DMS153 treated with DMSO at 0.1 percent for 48 hours (cell line): ENCODE measurements around the gene PRELID3B.
A peak's percentile ranks its signal among the peaks of the same experiment; 100 is the strongest.

Source experiments
- DNase-seq: peaks from one replicate; lab custom pipeline; 2025; ENCODE audit not compliant: unreplicated experiment; lab: John Stamatoyannopoulos, UW

The PRELID3B gene

DNA sequence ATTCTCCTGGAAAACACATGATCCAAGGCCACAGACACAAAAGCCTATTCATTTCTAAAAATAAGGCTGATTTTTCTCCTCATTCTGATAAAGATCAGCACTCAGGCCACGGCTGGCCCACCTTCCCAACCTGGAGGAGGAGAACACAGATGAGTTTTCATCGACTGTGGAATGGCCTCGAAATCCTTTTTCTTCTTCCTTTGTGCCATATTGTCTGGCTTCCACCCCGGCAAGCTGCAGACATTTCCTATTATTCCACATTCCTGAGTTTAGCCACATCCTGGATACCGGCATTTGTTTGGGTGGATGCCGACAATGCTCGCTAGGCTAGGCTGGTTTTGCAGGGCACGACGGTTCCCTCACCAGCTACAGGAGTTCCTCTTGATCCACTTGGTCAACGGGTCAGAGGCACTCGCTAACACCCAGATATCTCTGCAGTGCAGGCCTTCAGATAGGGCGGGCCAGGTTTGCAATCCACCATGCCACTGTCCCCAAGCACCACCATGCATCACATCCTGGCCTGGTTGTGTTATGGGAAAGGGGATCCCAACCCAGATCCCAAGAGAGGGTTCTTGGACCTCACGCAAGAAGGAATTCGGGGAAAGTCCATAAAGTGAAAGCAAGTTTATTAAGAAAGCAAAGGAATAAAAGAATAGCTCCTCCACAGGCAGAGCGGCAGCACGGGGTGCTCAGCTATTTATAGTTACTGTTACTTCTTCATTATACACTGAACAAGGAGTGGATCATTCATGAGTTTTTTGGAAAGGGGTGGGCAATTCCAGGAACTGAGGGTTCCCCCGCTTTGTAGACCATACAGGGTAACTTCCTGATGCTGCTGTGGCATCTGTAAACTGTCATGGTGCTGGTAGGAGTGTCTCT, 31.4 kb downstream of the PRELID3B start:
- DNase-seq, result no peak

DNA sequence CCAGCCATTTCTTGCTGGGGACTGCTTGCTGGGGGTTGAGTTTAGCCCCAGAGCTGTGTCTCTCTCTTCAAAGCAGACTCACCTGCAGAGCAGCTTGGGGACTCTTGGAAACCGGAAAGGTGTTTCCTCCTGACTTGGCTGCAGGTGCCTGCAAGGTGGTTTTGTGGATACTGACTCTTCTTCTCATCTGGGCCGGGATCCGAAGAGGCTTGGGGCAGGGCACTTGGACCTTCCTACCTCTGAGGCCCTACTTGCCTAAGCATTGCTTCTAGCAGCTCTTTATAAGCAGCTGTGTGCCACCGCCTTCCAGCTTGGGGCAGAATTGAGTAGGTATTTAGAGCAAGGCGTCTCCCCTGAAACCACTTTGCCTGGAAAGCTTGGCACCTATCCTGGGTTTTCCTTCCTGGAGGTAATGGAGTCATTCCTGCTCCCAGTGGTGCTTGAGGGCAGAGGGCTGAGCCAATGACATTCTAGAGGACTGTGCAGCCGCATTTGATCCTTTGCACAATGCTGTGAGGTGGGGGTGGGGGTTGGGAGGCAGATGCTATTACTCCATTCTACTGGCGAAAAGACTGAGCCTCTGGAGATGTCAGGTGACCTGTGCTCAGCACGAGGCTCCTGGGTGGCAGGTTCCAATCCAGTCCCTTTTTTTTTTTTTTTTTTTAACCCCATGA, 32.1 kb downstream of the PRELID3B start:
- peak; percentile 34 for DNase-seq

GRCh38 chr20:59008715-59009336, 33.8 kb downstream of the PRELID3B start:
- DNase-seq, result no peak

GRCh38 chr20:59007665-59008511, 34.7 kb downstream of the PRELID3B start:
- no peak for DNase-seq

- no peak for DNase-seq
Observed at GRCh38 chr20:59006864-59007664, 35.5 kb downstream of the PRELID3B start, which contains the start of gene CTSZ. Gene CTSZ (minus strand): TSS chr20:59007254. CDS start chr20:59007128, 126 bp downstream.

DNA sequence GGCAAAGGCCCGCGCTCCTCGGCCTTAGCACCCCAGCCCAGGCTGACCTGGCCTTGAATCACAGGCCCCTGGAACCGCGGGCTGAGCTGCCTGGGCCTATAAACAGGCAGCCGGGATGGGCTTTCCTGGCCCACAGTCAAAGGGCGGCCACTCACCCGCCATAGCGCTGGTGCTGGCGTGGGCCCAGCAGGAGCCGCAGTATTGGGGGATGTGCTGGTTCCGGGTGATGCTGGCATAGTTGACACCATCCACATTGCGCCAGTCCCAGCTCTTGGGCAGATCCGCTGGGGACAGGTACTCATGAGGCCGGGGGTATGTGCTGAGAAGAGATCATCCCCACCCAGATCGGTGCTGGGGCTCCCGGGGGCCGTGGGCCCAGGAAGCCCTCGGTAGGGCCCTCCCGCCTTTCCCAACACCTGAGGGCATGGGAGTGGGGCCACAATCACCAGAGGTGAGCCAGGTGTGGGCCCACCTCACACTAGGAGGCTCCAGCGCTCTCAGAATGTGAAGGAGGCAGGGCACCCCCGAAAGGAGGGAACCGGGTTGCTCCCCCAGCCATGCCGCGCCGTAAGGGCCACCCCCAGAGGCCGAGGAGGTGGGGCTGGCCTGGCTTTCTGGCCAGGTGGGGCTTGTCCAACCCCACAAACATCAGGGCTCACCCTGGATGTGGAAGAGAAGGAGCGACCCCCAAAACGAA, 36.3 kb downstream of the PRELID3B start:
- DNase-seq, result no peak

- DNase-seq, result no peak
Observed at GRCh38 chr20:59005523-59006166, 36.9 kb downstream of the PRELID3B start.

DNA sequence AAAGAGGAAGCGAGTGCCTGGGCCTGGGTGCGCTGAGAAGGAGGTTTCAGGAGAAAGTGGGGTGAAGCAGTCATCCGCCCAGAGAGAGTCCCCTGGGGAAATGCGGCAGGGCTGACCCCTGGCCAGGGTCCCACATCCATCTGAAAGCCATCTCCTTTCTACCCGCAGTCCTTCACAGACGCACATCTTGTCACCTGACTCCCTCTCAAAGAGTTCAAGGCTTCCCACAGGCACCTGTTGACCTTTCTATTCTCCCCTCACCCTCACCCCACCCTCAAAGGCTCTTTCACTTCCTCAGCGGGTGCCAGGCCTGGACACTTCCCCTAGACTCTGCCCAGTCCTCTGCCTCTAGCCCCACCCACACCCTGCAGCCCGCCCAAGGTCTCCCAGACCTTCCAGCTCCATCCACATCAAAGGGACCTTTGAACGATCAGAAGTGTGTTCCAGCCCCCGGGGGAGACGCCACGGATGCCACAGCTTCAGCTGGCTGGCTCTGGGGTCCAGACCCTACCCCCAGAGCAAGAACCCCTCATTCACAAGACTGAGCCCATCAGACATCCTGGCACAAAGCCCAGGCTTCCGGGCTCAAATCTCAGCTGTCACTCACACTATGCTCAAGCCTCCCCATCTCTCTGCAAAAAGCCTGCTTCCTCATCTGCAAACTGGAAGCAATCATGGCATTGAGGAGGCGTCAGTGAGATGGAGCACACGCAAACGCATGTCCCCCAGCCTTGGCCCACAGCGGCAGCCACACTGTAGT, 37.6 kb downstream of the PRELID3B start:
- no peak for DNase-seq

DNA sequence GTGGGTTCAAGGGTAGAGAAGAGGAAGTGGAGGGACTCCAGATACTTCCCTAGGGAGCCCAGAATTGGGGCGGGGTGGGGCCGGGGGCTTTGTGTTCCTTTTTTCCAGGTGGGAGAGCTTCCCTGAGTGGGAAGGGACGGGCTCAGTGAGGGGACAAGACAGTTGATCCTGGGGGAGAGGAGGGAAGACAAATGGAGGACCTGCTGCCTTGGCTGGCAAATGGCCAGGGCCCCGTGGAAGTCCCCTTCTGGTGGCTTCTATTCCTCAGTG, 38.2 kb downstream of the PRELID3B start:
- no peak for DNase-seq

GRCh38 chr20:59003836-59004492, 38.6 kb downstream of the PRELID3B start:
- no peak for DNase-seq

- DNase-seq, result no peak
Observed at GRCh38 chr20:59002874-59003399, 39.6 kb downstream of the PRELID3B start.

- DNase-seq, result no peak
Observed at GRCh38 chr20:59002388-59002787, 40.2 kb downstream of the PRELID3B start.

DNA sequence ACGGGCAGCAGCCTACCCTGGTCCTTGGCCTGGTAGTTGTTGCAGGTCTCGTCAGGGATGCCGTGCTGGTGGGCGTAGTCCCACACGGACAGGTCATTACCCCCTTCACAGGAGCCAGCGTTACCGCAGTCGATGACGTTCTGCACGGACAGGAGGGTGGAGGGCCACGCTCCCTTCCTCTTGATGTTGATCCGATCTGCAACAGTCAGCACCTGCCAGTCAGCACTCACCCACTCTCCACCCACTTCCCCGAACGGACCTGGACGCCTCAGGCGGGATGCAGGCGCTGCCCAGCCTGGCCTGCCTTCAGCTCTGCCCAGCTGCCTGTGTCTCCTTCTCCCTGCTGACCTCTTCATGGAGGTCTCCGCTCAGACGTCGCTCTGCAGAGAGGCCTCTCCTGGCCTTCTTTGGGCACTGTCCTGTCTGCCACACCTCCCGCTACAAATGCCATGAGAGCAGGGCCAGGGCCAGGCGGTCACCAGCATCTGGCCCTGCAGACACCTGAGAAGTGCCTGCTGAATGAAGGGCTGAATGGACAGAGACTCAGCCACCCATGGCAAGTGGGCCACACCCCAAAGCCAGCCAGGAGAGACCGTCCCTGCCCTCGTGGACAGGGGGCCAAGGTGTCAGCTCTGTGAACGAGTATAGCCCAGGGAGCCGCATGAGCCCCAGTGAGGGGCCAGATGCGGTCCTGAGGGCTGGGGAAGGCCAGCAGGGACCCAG, 41.0 kb downstream of the PRELID3B start:
- no peak for DNase-seq

DNA sequence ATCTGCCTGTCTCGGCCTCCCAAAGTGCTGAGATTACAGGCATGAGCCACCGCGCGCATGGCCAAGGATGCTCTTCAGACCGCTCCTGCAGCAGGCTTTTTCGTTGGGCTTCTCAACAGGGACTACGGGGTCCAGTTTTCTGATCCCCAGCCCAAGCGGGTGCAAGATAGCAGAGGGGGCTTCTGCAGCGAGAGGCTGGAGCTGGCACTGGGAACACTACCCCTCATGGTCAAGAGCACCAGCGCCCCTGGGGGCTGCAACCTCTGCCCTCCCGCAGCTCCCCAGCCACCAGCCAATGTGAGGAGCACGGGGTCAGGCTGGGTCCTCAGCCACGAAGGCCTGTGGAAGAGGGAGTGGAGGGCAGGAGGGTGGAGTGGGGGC, 41.5 kb downstream of the PRELID3B start:
- no peak for DNase-seq

DNA sequence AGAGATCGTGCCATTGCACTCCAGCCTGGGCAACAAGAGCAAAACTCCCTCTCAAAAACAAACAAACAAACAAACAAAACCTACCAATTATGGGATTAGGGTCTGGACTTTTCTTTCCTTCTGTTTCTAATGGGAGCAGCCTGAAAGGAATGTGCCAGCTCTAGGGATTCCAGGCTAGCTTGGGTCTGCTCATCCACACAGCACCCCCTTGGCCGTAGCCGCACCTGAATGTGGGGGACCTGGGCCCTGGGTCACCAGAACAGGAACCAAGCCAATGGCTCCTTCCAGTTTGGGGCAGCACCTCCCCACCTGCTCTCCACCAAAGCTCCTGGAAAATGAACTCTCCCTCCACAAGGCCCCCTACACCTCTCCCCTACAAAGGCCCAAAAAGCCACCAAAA, 42.3 kb downstream of the PRELID3B start:
- no peak for DNase-seq

GRCh38 chr20:58998656-58999055, 43.9 kb downstream of the PRELID3B start:
- no peak for DNase-seq

- no peak for DNase-seq
Observed at GRCh38 chr20:58997141-58997770, 45.3 kb downstream of the PRELID3B start.
